GM21576 (cell line): ENCODE data around the gene FNBP1.

Experiments
- ATAC-seq: cut with Tn5 transposase; IDR thresholded peaks from one replicate; pipeline ENCODE4 v1.9.1; 2021; ENCODE audit warnings: mild to moderate bottlenecking, moderate library complexity; ENCODE audit not compliant: unreplicated experiment

The FNBP1 gene

DNA sequence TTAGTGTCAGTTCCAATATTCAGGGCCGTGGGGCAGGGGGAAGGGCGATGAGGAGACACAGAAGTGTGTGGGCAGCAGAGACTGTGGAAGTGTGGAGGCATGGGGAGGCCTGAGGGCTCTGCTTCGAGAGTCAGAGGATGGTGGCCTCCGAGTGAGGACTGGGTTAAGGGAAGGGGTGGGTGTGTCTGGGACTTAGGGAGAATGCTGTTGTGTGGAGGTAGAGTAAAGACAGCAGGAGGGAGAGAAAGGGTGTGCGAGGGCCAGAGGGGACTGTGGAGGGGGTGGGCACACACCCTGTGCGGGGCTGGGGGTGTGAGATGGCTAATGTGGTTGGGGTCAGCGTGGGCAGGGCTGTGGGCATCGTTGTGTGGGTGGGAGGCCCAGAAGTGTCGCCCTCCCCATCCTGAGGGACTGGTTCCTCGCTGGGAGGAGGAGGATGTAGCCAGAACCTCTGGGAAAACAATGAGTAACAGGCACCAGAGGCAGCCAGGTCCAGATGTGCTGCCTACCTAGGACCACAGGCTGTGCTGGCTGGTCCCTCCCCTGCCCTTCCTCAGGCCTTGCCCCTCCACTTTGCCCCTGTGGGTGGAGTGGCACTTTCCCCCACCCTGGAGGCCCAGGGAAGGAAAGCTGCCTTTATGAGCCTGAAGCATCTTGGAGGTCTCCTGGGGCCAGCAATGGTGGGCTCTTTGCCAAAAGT is 203.5 kb downstream of the FNBP1 start:
- ATAC-seq = no peak

DNA sequence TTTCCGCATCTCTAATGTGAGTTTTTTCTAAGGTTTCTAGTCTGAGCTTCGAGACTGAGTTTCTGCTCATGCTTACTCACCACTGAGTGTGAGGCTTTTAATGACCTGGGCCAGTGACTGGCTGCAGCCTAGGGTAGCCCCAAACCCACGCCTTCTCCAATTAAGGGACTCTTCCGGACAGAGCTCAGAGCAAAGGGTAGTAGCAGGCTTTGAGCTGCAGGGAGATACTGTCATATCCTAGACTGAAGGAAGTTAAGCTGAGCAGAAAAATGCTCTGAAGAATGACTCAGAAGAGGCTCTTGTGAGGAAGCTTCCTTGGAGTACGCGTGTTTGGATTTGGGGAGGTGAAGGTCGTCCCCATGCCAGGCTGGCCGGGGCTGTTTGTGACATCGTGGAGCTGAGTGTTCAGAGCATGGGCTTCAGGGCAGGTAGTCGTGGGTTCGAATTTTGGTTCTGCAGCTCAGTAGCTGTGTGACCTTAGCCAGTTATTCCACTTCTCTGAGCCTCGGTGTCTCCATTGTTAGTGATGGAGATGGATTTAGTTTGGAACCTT is 204.2 kb downstream of the FNBP1 start:
- ATAC-seq = no peak
